Activated CD8-positive, alpha-beta memory T cell treated with anti-CD3 and anti-CD28 coated beads, Interleukin-2, amount 50 U/mL, for 1 hour (primary cell): ENCODE results near the gene SEMA3A.

Experiments used
- DNase-seq: peaks from one replicate; pipeline ENCODE4 v3.0.0-alpha.2; 2020; ENCODE audit errors: extremely low read depth

The SEMA3A gene

GRCh38 chr7:83930262-83930661, 264.3 kb downstream of the SEMA3A start:
- DNase-seq, result no peak

GRCh38 chr7:83925860-83926259, 268.7 kb downstream of the SEMA3A start:
- DNase-seq, result no peak

- no peak for DNase-seq
Measured at GRCh38 chr7:83921941-83922607, 272.5 kb downstream of the SEMA3A start.

- DNase-seq, result no peak
Measured at GRCh38 chr7:83921271-83921940, 273.2 kb downstream of the SEMA3A start.

GRCh38 chr7:83918142-83918541, 276.4 kb downstream of the SEMA3A start:
- DNase-seq, result no peak

- no peak for DNase-seq
Measured at GRCh38 chr7:83913174-83913573, 281.4 kb downstream of the SEMA3A start.

- DNase-seq, result no peak
Measured at GRCh38 chr7:83908526-83908925, 286.1 kb downstream of the SEMA3A start.
